GM12865 (cell line): Measurements from ENCODE around the gene BRPF3.

Experiments
- DNase-seq: peaks from one replicate; pipeline ENCODE4 v3.0.0; 2010; ENCODE audit warnings: low read depth
- H3K4me3 ChIP-seq: 2 replicates; pipeline ENCODE4 v1.5.1; 2011; ENCODE audit warnings: mild to moderate bottlenecking, low read depth, low read length, control low read depth
- CTCF ChIP-seq: IDR thresholded peaks from 2 replicates; pipeline ENCODE4 v1.5.1; 2011; ENCODE audit warnings: low read length, control low read depth, low read depth, inconsistent platforms; ENCODE audit not compliant: insufficient read depth; ENCODE audit errors: missing control alignments

The BRPF3 gene

GRCh38 chr6:36246506-36247268 is 50.1 kb downstream of the BRPF3 start:
- H3K4me3 ChIP-seq, result no peak overlapping the region
- no peak for DNase-seq
- TF ChIP-seq CTCF, result no peak

GRCh38 chr6:36247693-36248092 is 51.1 kb downstream of the BRPF3 start:
- DNase-seq, result no peak
- no peak for TF ChIP-seq CTCF
- H3K4me3 ChIP-seq, result no peak overlapping the region

GRCh38 chr6:36248980-36249379 is 52.4 kb downstream of the BRPF3 start:
- DNase-seq, result no peak
- H3K4me3 ChIP-seq, result no peak overlapping the region
- TF ChIP-seq CTCF, result no peak

- TF ChIP-seq CTCF, result no peak
- no peak for DNase-seq
- H3K4me3 ChIP-seq, result no peak overlapping the region
Measured at GRCh38 chr6:36249536-36249935, 53.0 kb downstream of the BRPF3 start.

GRCh38 chr6:36252005-36252404 is 55.5 kb downstream of the BRPF3 start:
- no peak for TF ChIP-seq CTCF
- H3K4me3 ChIP-seq, result no peak overlapping the region
- no peak for DNase-seq

GRCh38 chr6:36263390-36264000 is 67.0 kb downstream of the BRPF3 start:
- no peak for DNase-seq
- TF ChIP-seq CTCF, result no peak
- no peak overlapping the region for H3K4me3 ChIP-seq
